Spleen (tissue), 11 donors: ENCODE measurements around the gene AVPI1. TPM values are rescaled to one million over a fixed set of nuclear protein-coding genes. Genes with fewer than 3 reads are reported as not detected.

Experiments used
- DNase-seq: peaks from one replicate; pipeline ENCODE4 v3.0.0-alpha.2; 2020
- H3K27ac ChIP-seq, 8 donors: fragments of 200-600 bp; sonication (generic) in 7 of 8; 1 replicate in 4 of 8; 2 replicates in 4 of 8; pipeline versions ENCODE4 v1.5.0 to v1.8.0; 2016 to 2021; ENCODE audit warnings: inconsistent platforms in 4 of 8, mild to moderate bottlenecking in 4 of 8, moderate library complexity in 1 of 8
- H3K27me3 ChIP-seq, 7 donors: fragments of 200-600 bp; sonication (generic) in 6 of 7; replicated peaks in 1 of 7; 1 replicate in 4 of 7; 2 replicates in 3 of 7; pipeline versions ENCODE4 v1.5.0 to v1.8.0; 2016 to 2021; ENCODE audit warnings: inconsistent platforms in 3 of 7, mild to moderate bottlenecking in 1 of 7
- H3K36me3 ChIP-seq, 6 donors: fragments of 200-600 bp; sonication (generic) in 5 of 6; 1 replicate in 4 of 6; 2 replicates in 2 of 6; pipeline versions ENCODE4 v1.5.0 to v1.8.0; 2016 to 2021; ENCODE audit warnings: inconsistent platforms in 2 of 6
- H3K4me1 ChIP-seq, 6 donors: fragments of 200-600 bp; sonication (generic) in 5 of 6; 1 replicate in 3 of 6; 2 replicates in 3 of 6; pipeline versions ENCODE4 v1.5.0 to v1.8.0; 2016 to 2021; ENCODE audit warnings: inconsistent platforms in 3 of 6
- H3K4me3 ChIP-seq, 8 donors: fragments of 200-600 bp; sonication (generic) in 7 of 8; 1 replicate in 4 of 8; 2 replicates in 4 of 8; pipeline versions ENCODE4 v1.5.0 to v1.8.0; 2016 to 2021; ENCODE audit warnings: inconsistent platforms in 4 of 8, mild to moderate bottlenecking in 4 of 8, moderate library complexity in 2 of 8
- H3K9me3 ChIP-seq, 8 donors: fragments of 200-600 bp; sonication (generic) in 7 of 8; 1 replicate in 4 of 8; 2 replicates in 4 of 8; pipeline versions ENCODE4 v1.5.0 to v1.8.0; 2016 to 2021; ENCODE audit warnings: inconsistent platforms in 4 of 8
- POLR2A ChIP-seq, 3 donors: fragments of 450-650 bp; IDR thresholded peaks; one replicate each; pipeline ENCODE4 v1.5.1; 2017; ENCODE audit warnings: antibody characterized with exemption in 3 of 3, mild to moderate bottlenecking in 1 of 3
- POLR2AphosphoS5 ChIP-seq, 3 donors: sonication (generic); formaldehyde crosslinking; IDR thresholded peaks; one replicate each; pipeline ENCODE4 v1.5.1; 2017; ENCODE audit warnings: antibody characterized with exemption in 3 of 3
- WGBS, 5 donors: extraction: QIAGEN DNeasy Blood & Tissue Kit in 3 of 5; methylation state at CpG; one replicate each; pipeline versions ENCODE4 v1.1.5 to v1.1.7; 2013 to 2018; 5-methylcytosine and 5-hydroxymethylcytosine counted together
- intact Hi-C: fragments of 100-400 bp; cut with DNase I; formaldehyde crosslinking; loops from one replicate; pipeline ENCODE4 v1.15.0; 2023; ENCODE audit warnings: low total_unique reads
- polyA plus RNA-seq, 3 donors: library from polyadenylated mRNA; stranded (reverse); fragments of 200-250 nt; gene quantifications; one replicate each; pipeline ENCODE4 v1.2.1, GENCODE V29; 2013
- total RNA-seq, 7 donors: library from RNA; depleted of rRNA in 3 of 7; stranded (reverse); fragments of >200 nt in 3 of 7; fragmentation: NEBNext Ultra II Directional in 4 of 7; extraction: Animal tissue kit (Norgen Biotek cat#: 25700) in 4 of 7; gene quantifications; one replicate each; pipeline versions ENCODE4 v1.1.0 to v1.2.1, GENCODE V29; 2016 to 2021
- TF ChIP-seq, protein P1 (sequence below), 11 experiments: fragments of 200-600 bp in 7 of 11; fragments of 450-650 bp in 4 of 11; sonication (generic) in 4 of 11; IDR thresholded peaks in 8 of 11; conservative IDR thresholded peaks in 3 of 11; 1 replicate in 7 of 11; 2 replicates in 4 of 11; pipeline versions ENCODE4 v1.4.0 to v1.8.0; 2016 to 2021; ENCODE audit warnings: antibody characterized with exemption in 11 of 11, inconsistent platforms in 4 of 11, mild to moderate bottlenecking in 1 of 11
- donor health status: healthy with polysubstance abuse.
- donor health status: DM: no; HTN: no; CAD: no; lungs with moderate emphysema.
- donor health status: DM: no; HTN: no; CAD: no.
- donor health status: Bipolar disorder and iron deficiency.
- donor health status: healthy.
- donor health status: DM: no; HTN: no; CAD: no.
- donor health status: DM: yes; HTN: yes; CAD: no.

Gene AVPI1
- total and polyA plus RNA-seq, 10 donors = 4.0 to 35.8 (median 14.3) TPM

DNA sequence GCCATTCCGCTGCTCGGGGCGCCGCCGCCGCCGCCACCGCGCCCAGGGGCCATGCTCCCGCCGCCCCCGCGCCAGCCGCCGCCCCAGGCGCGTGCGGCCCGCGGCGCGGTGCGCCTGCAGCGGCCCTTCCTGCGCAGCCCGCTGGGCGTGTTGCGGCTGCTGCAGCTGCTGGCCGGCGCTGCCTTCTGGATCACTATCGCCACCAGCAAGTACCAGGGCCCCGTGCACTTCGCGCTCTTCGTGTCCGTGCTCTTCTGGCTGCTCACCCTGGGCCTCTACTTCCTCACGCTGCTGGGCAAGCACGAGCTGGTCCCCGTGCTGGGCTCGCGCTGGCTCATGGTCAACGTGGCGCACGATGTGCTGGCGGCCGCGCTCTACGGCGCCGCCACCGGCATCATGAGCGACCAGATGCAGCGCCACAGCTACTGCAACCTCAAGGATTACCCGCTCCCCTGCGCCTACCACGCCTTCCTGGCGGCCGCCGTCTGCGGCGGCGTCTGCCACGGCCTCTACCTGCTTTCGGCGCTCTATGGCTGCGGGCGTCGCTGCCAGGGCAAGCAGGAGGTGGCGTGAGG, 26.9 kb upstream of the AVPI1 start:
- 0 to 1% (median 0%) methylated on average over 9 to 69 of the region's 69 CpGs for WGBS, 5 donors

GRCh38 chr10:97713339-97713825, 26.3 kb upstream of the AVPI1 start, which contains the start of gene MARVELD1:
Gene MARVELD1 (plus strand): TSS chr10:97713730. CDS start chr10:97713877, 147 bp downstream.
- H3K36me3 ChIP-seq = no peaks in the 10 kb centered on the region
- H3K4me1 ChIP-seq = peaks cover 4 to 75% (median 44%) of the 10 kb centered on the region in 6 donors
- WGBS, 5 donors = 3 to 5% (median 5%) methylated on average over 29 to 37 of the region's 37 CpGs
- peaks cover 0 to 47% (median 5%) of the 10 kb centered on the region in 7 donors for H3K27me3 ChIP-seq
- H3K9me3 ChIP-seq = no peaks in the 10 kb centered on the region
- peak within 1 kb of the TSS; percentile 51 to 90 (median 86) for H3K27ac ChIP-seq
- H3K4me3 ChIP-seq = peak within 1 kb of the TSS; percentile 52 to 80 (median 60)
- intact Hi-C loops = no loop called here
- DNase-seq = no peak
- TF ChIP-seq POLR2AphosphoS5 (IDR thresholded peaks at IDR 0.05) = peak in 2 of 3 donors; percentile 37 to 60
- TF ChIP-seq POLR2A (IDR thresholded peaks at IDR 0.05) = no peak
- TF ChIP-seq, protein P1, sequence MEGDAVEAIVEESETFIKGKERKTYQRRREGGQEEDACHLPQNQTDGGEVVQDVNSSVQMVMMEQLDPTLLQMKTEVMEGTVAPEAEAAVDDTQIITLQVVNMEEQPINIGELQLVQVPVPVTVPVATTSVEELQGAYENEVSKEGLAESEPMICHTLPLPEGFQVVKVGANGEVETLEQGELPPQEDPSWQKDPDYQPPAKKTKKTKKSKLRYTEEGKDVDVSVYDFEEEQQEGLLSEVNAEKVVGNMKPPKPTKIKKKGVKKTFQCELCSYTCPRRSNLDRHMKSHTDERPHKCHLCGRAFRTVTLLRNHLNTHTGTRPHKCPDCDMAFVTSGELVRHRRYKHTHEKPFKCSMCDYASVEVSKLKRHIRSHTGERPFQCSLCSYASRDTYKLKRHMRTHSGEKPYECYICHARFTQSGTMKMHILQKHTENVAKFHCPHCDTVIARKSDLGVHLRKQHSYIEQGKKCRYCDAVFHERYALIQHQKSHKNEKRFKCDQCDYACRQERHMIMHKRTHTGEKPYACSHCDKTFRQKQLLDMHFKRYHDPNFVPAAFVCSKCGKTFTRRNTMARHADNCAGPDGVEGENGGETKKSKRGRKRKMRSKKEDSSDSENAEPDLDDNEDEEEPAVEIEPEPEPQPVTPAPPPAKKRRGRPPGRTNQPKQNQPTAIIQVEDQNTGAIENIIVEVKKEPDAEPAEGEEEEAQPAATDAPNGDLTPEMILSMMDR (IDR thresholded peaks at IDR 0.05 in 8 of 11, conservative IDR thresholded peaks at IDR 0.05 in 3 of 11) = no peak

More for the DNA sequence above, 26.9 kb upstream of the AVPI1 start:
- intact Hi-C loops = no loop called here
- Histone ChIP-seq H3K4me3 (peak overlapping the region; percentile 52 to 80 (median 60)), H3K27me3 (peaks cover 0 to 41% (median 5%) of the 10 kb centered on the region in 7 donors), H3K27ac (peak overlapping the region; percentile 51 to 90 (median 86)), H3K9me3 (no peaks in the 10 kb centered on the region), H3K4me1 (peaks cover 6 to 79% (median 49%) of the 10 kb centered on the region in 6 donors), H3K36me3 (no peaks in the 10 kb centered on the region)
- peak; percentile 89 for DNase-seq
- TF ChIP-seq POLR2A (IDR thresholded peaks at IDR 0.05) (no peak), POLR2AphosphoS5 (IDR thresholded peaks at IDR 0.05) (peak; percentile 5 to 77 (median 66))
- TF ChIP-seq, protein P1 (IDR thresholded peaks at IDR 0.05 in 8 of 11, conservative IDR thresholded peaks at IDR 0.05 in 3 of 11) = peak in 3 of 11 experiments; percentile 9 to 35 (median 11)

- TF ChIP-seq, protein P1 (IDR thresholded peaks at IDR 0.05 in 8 of 11, conservative IDR thresholded peaks at IDR 0.05 in 3 of 11) = no peak
- TF ChIP-seq POLR2A (IDR thresholded peaks at IDR 0.05) (no peak), POLR2AphosphoS5 (IDR thresholded peaks at IDR 0.05) (peak in 1 of 3 donors; percentile 11)
- Histone ChIP-seq H3K4me1 (peaks cover 4 to 63% (median 38%) of the 10 kb centered on the region in 6 donors), H3K4me3 (no peak overlapping the region), H3K27me3 (peaks cover 0 to 55% (median 5%) of the 10 kb centered on the region in 7 donors), H3K36me3 (no peaks in the 10 kb centered on the region), H3K27ac (peak overlapping the region in 4 of 8 donors; percentile 19 to 90 (median 83)), H3K9me3 (no peaks in the 10 kb centered on the region)
- intact Hi-C loops = no loop called here
- 74 to 90% (median 79%) methylated on average over 9 of the region's 9 CpGs for WGBS, 5 donors
- DNase-seq = no peak
Observed at GRCh38 chr10:97711640-97712572, 24.9 kb upstream of the AVPI1 start.
